HG03175 (cell line): ENCODE measurements around the gene KLC1.

Experiments
- ATAC-seq: cut with Tn5 transposase; IDR thresholded peaks from one replicate; pipeline ENCODE4 v1.9.1; 2021; ENCODE audit warnings: mild to moderate bottlenecking, moderate library complexity; ENCODE audit not compliant: unreplicated experiment

Gene KLC1

GRCh38 chr14:103702497-103703432 lies 73.8 kb downstream of the KLC1 start:
- ATAC-seq: no peak

DNA sequence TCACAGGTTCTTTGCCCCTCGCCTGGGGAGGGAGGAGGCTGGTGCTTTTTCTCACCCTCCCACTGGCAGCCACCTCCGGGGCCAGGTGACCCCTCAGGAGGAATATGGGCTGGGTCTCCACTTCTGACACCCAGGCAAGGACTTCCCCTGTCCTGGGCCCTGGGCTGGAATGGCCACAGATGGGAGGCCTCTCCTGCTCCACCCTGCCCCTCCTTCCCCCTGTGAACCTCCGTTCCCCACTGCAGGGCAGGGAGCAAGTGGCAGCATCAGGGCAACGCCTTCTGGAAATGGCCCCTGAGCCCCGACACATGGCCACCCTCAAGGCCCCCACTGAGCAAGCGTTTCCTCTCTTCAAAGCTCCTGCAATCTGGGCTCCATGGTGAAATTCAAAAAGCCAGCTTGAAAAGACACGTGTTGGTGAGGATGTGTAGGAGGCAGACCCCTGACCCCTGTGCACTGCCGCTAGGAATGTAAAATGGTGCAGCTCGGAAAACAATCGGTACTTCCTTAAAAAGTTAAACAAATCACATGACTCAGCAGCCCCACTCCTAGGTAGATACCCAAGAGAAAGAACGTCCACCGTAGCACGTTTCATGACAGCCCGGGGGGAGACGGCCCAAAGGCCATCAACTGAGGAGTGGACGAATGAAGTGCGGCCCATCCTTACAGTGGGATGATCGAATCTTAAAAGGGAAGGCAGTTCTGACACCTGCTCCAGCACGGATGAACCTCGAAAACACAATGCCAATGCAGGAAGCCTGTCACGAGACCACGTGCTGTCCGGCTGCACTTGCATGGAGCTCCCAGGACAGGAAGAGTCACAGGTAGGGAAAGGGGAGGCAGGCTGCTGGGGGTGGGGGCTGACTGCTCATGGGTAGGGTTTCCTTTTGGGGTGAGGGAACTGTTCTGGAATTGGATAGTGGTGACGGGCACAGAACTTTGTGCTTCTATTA lies 74.7 kb downstream of the KLC1 start:
- no peak for ATAC-seq

DNA sequence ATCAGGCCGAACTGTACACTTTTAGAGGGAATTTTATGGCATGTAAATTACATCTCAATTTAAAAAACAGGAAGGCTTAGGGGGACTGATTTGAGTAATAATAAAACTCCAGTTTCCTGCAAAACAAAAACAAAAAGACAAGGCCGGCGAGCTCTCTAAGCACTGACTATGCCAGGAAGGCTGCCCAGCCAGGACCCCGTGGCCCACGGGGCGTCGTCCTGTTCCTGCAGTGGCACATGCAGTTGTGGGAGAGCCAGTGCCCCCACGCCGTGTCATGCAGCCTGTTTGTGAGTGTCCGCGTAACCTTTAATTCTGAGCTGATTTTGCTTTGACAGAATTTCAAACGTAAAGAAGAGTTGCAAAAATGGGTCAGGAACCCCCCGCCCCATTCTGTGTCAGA lies 75.7 kb downstream of the KLC1 start:
- ATAC-seq: no peak

GRCh38 chr14:103705118-103705503 lies 76.1 kb downstream of the KLC1 start:
- ATAC-seq: no peak

DNA sequence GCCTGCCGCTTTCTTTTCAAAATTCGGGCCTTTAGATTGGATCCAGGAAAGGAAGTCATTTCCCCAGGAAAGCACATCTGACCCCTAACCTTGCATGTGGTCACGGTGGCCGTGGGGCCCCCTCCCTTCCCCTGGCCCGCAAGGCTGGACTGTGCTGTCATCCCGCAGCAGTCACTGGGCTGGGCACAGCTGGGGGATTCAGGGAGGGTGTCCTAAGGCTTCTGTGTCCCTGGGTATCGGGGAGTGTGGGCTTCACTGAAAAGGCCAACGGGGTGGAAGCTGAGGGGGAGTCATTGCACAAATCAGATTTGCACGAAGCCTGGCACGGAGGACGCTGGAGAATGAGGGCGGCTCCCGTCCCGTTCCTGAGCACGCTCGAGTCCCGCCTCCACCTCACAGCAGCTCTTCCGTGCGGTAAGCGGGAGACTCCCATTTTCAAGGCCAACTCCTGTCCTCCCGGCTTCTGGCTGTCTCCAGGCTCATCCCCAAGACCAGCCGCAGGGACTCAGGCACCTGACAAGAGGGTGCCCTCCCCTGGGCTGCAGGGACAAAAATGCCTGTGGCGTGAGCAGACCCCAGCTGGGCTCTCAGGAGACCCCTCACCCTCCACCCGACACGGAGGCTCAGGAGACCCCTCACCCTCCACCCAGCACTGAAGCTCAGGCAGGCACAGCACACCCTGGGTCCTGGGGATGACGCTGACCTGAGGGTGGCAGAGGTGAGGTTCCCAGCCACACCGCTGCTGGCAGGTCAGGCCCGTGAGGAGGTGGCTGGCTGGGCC lies 76.7 kb downstream of the KLC1 start:
- ATAC-seq: no peak

DNA sequence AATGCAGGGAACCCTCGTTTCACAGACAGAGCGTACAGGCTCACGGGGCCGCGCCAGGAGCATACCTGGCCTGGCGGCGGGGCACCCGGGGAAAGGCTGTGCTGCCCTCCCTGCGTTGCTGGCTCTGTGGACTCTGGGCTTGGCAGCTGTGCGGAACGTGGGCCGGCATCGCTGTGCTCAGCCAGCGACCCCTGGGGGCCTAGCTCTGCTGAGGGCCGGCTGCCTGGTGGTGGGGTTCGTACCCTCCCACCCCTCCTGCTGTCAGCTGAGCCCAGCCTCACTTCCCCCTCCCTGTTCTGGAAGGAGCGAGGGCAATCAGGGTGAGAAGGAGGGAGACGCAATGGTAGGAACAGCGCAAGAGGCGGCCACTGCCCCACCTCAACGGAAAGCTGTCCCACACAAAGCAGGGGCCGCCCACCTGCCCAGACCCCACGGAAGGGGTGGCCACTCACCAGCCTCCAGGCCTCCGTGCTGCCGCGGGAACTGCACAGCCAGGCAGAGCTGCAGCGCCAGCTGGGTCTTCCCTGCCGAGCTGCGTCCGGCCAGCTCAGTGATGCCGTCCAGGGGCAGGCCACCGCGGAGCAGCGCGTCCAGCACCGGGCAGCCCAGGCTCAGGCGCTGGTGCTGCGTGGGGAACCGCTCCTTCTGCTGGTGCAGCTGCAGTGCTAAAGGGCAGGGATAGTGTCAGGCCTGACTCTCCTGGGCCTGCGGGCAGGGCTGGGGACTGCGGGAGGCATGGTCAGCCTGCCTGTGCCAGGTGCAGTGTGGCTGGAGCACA lies 77.7 kb downstream of the KLC1 start:
- no peak for ATAC-seq

GRCh38 chr14:103707329-103708263 lies 78.6 kb downstream of the KLC1 start:
- ATAC-seq: no peak

DNA sequence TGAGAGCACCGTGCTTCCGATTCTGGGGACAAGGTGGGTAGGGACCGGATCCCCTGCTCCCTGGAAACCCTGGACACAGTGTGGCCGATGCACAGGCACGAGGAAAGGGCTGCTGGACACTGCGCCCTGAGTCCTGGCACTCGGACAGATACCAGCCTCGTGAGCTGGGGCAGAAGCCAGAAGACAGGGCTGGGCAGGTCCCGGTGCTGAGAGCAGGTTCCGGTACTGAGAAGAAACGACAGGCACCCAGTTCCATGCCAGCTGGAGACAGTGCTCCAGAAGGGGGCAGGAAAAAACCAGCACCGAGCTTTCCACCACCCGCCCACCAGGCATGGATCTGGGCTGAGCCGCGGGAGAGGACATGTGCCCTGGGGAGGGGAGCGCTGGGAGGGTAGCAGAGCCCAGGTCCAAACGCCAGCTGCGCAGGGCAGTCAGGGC lies 79.8 kb downstream of the KLC1 start:
- ATAC-seq: no peak

- ATAC-seq: no peak
Observed at GRCh38 chr14:103709814-103710213, 80.8 kb downstream of the KLC1 start.

- ATAC-seq: no peak
Observed at GRCh38 chr14:103710771-103711377, 81.9 kb downstream of the KLC1 start.

- ATAC-seq: no peak
Observed at GRCh38 chr14:103711516-103712431, 82.8 kb downstream of the KLC1 start.

- ATAC-seq: no peak
Observed at GRCh38 chr14:103712633-103713247, 83.7 kb downstream of the KLC1 start.

DNA sequence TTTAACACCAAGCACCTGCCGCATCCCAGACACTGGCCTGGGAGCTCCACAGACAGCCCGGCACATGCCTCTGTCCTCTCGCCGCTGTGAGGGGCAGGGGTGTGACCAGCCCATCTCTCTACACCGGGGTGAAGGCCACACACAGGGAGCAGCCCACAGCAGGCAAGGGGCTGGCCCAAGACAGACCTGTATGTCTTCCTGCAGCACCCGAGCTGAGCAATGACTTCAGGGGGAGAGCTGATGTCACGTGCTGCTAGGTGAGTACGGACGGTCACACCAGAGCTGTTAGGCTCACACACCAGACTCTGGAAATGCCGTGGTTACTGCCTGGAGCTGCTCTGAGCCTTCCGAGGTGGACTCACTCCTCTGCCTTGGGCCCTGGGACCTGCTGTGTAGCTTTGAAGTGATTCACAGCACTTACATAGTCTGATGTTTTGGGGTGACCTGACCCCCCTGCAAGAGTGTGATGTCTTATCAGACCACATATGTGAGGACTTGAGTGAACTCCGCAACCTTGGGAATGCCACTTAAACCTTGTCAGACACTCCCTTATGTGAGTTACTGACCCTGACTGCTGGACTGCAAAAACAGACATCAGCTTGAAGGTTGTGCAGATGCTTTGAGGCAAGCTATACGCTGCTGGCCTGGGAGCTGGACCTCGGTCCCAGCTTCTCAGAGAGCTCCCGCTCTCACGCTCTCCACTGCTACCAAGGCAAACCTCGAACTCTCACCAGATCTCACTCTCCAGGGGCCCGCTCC lies 84.5 kb downstream of the KLC1 start:
- ATAC-seq: no peak

DNA sequence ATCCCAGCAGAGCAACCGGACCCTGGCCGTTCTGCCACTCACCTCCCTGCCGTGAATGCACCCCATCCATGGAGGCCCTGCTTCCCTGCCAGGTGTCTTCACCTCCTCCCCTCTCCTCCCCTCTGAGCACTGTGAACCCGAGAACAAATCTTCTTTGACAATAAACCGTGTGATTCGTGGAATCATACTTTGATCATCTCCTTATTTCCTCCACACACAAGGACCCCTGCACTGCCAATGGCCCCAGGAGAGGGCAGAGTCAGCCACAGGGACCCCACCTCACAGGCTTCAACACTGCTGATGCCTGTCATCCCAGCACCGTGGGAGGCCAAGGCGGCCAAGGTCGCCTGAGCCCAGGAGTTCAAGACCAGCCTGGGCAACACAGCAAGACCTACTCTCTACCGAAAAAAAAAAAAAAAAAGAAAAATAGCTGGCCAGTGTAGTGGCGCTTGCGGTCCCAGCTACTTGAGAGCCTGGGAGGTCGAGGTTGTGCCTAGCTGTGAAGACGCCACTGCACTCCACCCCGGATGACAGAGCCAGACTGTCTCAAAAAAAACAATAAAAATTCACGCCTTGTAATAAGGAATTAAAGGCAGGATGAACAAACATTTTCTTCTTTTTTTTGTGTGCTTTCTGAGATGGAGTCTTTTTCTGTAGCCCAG lies 85.2 kb downstream of the KLC1 start:
- no peak for ATAC-seq

- peak; percentile 96 for ATAC-seq
Observed at GRCh38 chr14:103715052-103716000, 86.3 kb downstream of the KLC1 start, which contains the start of the genes XRCC3 and ZFYVE21. Gene XRCC3, minus strand, starts transcription at chr14:103715451. Its CDS starts 4,364 bp downstream, at chr14:103711087. Gene ZFYVE21, plus strand, starts transcription at chr14:103715810. Its CDS starts 32 bp downstream, at chr14:103715842.
